ENCODE data around the gene WDFY3. TPM values are rescaled to one million over a fixed set of nuclear protein-coding genes. Genes with fewer than 3 reads are reported as not detected.
A peak's percentile ranks its signal among the peaks of the same experiment; 100 is the strongest.

Gene WDFY3
- total and polyA plus RNA-seq, 12 donors, result 9.5 to 284 (median 85.0) TPM

DNA sequence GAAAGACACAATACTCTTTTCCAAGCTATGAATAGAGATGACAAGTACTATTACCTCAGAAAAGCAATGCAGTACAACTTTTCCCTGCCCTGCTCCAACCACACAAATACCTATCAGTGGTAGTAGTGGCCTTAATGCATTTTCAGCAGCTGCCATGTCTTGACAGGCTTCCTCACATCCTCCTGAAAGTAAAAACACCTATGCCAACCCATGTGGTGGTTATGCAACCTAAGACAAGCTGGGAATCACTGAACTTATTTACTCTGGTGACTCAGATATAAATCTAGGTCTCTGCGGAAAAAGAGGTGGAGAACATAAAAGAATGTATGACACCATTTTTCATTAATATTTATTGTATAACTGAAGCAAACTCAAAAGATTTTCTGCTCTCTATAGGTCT is 14.5 kb downstream of the WDFY3 start:
- H3K36me3 ChIP-seq (replicated peaks in 1 of 2), result no peaks in the 10 kb centered on the region
- peak overlapping the region in 1 of 5 donors; percentile 21 for H3K27ac ChIP-seq
- H3K9me3 ChIP-seq (replicated peaks in 1 of 3), result no peaks in the 10 kb centered on the region
- intact Hi-C loops (cut with DNase I), result no loop called here
- DNase-seq, result peak in 3 of 7 donors; percentile 28 to 32 (median 29)
- 0 to 43% (median 27%) methylated on average over 1 of the region's 1 CpG for WGBS, 4 donors
- no peak overlapping the region for H3K4me3 ChIP-seq
- peaks cover 15 to 64% of the 10 kb centered on the region in 2 donors for H3K4me1 ChIP-seq (replicated peaks in 1 of 2)
- H3K27me3 ChIP-seq, result no peaks in the 10 kb centered on the region
- no peak for TF ChIP-seq POLR2A (IDR thresholded peaks at IDR 0.05)
- TF ChIP-seq, protein P1, sequence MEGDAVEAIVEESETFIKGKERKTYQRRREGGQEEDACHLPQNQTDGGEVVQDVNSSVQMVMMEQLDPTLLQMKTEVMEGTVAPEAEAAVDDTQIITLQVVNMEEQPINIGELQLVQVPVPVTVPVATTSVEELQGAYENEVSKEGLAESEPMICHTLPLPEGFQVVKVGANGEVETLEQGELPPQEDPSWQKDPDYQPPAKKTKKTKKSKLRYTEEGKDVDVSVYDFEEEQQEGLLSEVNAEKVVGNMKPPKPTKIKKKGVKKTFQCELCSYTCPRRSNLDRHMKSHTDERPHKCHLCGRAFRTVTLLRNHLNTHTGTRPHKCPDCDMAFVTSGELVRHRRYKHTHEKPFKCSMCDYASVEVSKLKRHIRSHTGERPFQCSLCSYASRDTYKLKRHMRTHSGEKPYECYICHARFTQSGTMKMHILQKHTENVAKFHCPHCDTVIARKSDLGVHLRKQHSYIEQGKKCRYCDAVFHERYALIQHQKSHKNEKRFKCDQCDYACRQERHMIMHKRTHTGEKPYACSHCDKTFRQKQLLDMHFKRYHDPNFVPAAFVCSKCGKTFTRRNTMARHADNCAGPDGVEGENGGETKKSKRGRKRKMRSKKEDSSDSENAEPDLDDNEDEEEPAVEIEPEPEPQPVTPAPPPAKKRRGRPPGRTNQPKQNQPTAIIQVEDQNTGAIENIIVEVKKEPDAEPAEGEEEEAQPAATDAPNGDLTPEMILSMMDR (IDR thresholded peaks at IDR 0.05), result no peak

DNA sequence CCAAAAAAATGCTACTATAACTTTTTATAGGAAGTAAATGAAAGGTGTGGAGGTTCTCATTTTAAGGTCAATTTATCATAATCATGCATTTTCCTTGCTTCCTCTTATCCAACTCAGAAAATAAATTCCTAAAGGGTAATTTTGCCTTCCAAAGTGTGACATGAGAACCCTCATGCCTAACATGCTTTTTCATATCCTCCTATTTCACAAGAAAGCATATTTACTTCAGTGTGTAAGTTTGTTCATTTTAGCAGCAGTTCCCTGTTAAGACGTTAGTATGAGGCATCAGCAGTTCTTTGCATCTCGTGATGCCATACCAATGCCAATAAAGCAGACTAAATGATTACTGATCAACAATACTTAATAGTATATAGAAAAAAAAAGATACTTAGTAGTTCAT is 18.4 kb downstream of the WDFY3 start:
- Histone ChIP-seq H3K4me3 (no peak overlapping the region), H3K9me3 (replicated peaks in 1 of 3) (no peaks in the 10 kb centered on the region), H3K4me1 (replicated peaks in 1 of 2) (peaks cover 25 to 56% of the 10 kb centered on the region in 2 donors), H3K27me3 (no peaks in the 10 kb centered on the region), H3K36me3 (replicated peaks in 1 of 2) (no peaks in the 10 kb centered on the region), H3K27ac (peak overlapping the region in 1 of 5 donors; percentile 17)
- TF ChIP-seq, protein P1 (IDR thresholded peaks at IDR 0.05), result no peak
- TF ChIP-seq POLR2A (IDR thresholded peaks at IDR 0.05), result no peak
- WGBS, 4 donors, result 65 to 85% (median 71%) methylated on average over 2 of the region's 2 CpGs
- no peak for DNase-seq
- intact Hi-C loops (cut with DNase I), result no loop called here

GRCh38 chr4:84944947-84945346 is 21.5 kb downstream of the WDFY3 start:
- WGBS, 4 donors, result 17 to 33% (median 24%) methylated on average over 1 of the region's 1 CpG
- Histone ChIP-seq H3K27me3 (no peaks in the 10 kb centered on the region), H3K4me3 (no peak overlapping the region), H3K27ac (peak overlapping the region in 4 of 5 donors; percentile 18 to 71 (median 61)), H3K9me3 (replicated peaks in 1 of 3) (peaks cover 0 to 16% (median 11%) of the 10 kb centered on the region in 3 donors), H3K4me1 (replicated peaks in 1 of 2) (peaks cover 16 to 43% of the 10 kb centered on the region in 2 donors), H3K36me3 (replicated peaks in 1 of 2) (no peaks in the 10 kb centered on the region)
- TF ChIP-seq, protein P1 (IDR thresholded peaks at IDR 0.05), result no peak
- no peak for TF ChIP-seq POLR2A (IDR thresholded peaks at IDR 0.05)
- peak in 6 of 7 donors; percentile 46 to 73 (median 55) for DNase-seq
- intact Hi-C loops (cut with DNase I), result no loop called here

DNA sequence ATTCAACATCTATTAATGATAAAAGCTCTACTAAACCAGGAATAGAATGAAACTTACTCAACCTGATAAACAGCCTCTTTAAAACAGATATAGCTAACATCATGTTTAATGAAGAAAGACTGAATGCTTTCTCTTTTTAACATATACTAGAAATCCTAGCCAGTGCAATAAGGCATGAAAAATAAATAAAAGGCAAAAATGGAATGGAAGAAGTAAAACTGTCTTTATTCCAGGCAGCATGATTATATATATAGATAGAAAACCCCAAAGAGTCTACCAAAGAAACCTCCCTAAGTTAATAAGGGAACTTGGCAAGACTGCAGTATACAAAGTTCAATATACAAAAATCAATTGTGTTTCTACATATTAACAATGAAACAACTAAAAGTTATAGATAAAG is 25.5 kb downstream of the WDFY3 start:
- H3K9me3 ChIP-seq (replicated peaks in 1 of 3), result peaks cover 0 to 16% (median 11%) of the 10 kb centered on the region in 3 donors
- TF ChIP-seq, protein P1 (IDR thresholded peaks at IDR 0.05), result no peak
- TF ChIP-seq POLR2A (IDR thresholded peaks at IDR 0.05), result no peak
- no peaks in the 10 kb centered on the region for H3K27me3 ChIP-seq
- DNase-seq, result no peak
- peaks cover 23 to 50% of the 10 kb centered on the region in 2 donors for H3K4me1 ChIP-seq (replicated peaks in 1 of 2)
- H3K27ac ChIP-seq, result no peak overlapping the region
- no peaks in the 10 kb centered on the region for H3K36me3 ChIP-seq (replicated peaks in 1 of 2)
- intact Hi-C loops (cut with DNase I), result no loop called here
- H3K4me3 ChIP-seq, result no peak overlapping the region
